PC-3 (cell line): ENCODE results near the gene IL1RAPL2. TPM values are rescaled to one million over a fixed set of nuclear protein-coding genes. Genes with fewer than 3 reads are reported as not detected.

Experiments
- ATAC-seq: fragments of 200-7000 bp; cut with Tn5 transposase; 2 replicates; pipeline ENCODE4 v1.9.1; 2020; ENCODE audit warnings: mild to moderate bottlenecking, moderate library complexity
- BruUV-seq: library from RNA; stranded (reverse); fragments of 400-500 nt; replicated peaks from 2 replicates; lab custom pipeline; 2021; lab: Mats Ljungman, UMichigan
- CTCF ChIA-PET: fragments of 300-600 bp; sonication (Branson Sonifier 250); formaldehyde crosslinking; loops from one replicate; lab custom pipeline; 2022; ENCODE audit warnings: antibody characterized with exemption; lab: Charles Lee
- POLR2A ChIA-PET: fragments of 300-600 bp; sonication (Branson Sonifier 250); formaldehyde crosslinking; loops from one replicate; lab custom pipeline; 2022; ENCODE audit warnings: antibody characterized with exemption; ENCODE audit not compliant: unreplicated experiment; lab: Charles Lee
- DNase-seq: peaks from one replicate; pipeline ENCODE4 v3.0.0-alpha.2; 2015
- H2AFZ ChIP-seq: fragments of 300-600 bp; sonication (generic); 2 replicates; pipeline ENCODE4 v1.6.0; 2016; ENCODE audit warnings: antibody characterized with exemption, low read length
- H3F3A ChIP-seq: fragments of 300-600 bp; sonication (generic); one replicate; pipeline ENCODE4 v1.6.0; 2017; ENCODE audit warnings: antibody characterized with exemption, low read length, control low read depth, mild to moderate bottlenecking; ENCODE audit not compliant: unreplicated experiment
- H3K27ac ChIP-seq: fragments of 300-600 bp; sonication (generic); 2 replicates; pipeline ENCODE4 v1.5.1; 2016; ENCODE audit warnings: mild to moderate bottlenecking, low read length
- H3K27me3 ChIP-seq: fragments of 300-600 bp; sonication (generic); 2 replicates; pipeline ENCODE4 v1.6.1; 2016; ENCODE audit warnings: low read length, mixed read lengths
- H3K36me3 ChIP-seq: fragments of 300-600 bp; sonication (generic); 2 replicates; pipeline ENCODE4 v1.6.1; 2016; ENCODE audit warnings: low read depth, mixed run types, low read length, mixed read lengths
- H3K4me1 ChIP-seq: fragments of 300-600 bp; sonication (generic); 2 replicates; pipeline ENCODE4 v1.5.1; 2016; ENCODE audit warnings: low read length; ENCODE audit not compliant: insufficient read depth
- H3K4me2 ChIP-seq: fragments of 300-600 bp; sonication (generic); 2 replicates; pipeline ENCODE4 v1.6.0; 2016; ENCODE audit warnings: low read length
- H3K4me3 ChIP-seq: fragments of 300-600 bp; sonication (generic); 2 replicates; pipeline ENCODE4 v1.5.1; 2016; ENCODE audit warnings: mild to moderate bottlenecking, low read length, mixed read lengths
- H3K79me2 ChIP-seq: fragments of 300-600 bp; sonication (generic); 2 replicates; pipeline ENCODE4 v1.6.1; 2017; ENCODE audit warnings: low read length, mixed read lengths
- H3K9ac ChIP-seq: fragments of 300-600 bp; sonication (generic); 2 replicates; pipeline ENCODE4 v1.6.0; 2016; ENCODE audit warnings: mild to moderate bottlenecking, low read length
- H3K9me2 ChIP-seq: fragments of 300-600 bp; sonication (generic); replicated peaks from 2 replicates; pipeline ENCODE4 v1.6.1; 2016; ENCODE audit warnings: mixed run types, low read length, mixed read lengths
- H3K9me3 ChIP-seq: fragments of 300-600 bp; sonication (generic); 2 replicates; pipeline ENCODE4 v1.6.1; 2016; ENCODE audit warnings: low read length, mixed read lengths
- H4K20me1 ChIP-seq: fragments of 300-600 bp; sonication (generic); 2 replicates; pipeline ENCODE4 v1.6.1; 2016; ENCODE audit warnings: low read length, mixed read lengths
- EZH2 ChIP-seq: fragments of 300-600 bp; sonication (generic); IDR thresholded peaks from one replicate; pipeline ENCODE4 v1.6.1; 2017; ENCODE audit warnings: antibody characterized with exemption, mild to moderate bottlenecking, low read length; ENCODE audit not compliant: unreplicated experiment
- EZH2phosphoT487 ChIP-seq: fragments of 300-600 bp; sonication (generic); IDR thresholded peaks from 2 replicates; pipeline ENCODE4 v1.6.1; 2018; ENCODE audit warnings: mild to moderate bottlenecking, antibody characterized with exemption, low read length, borderline replicate concordance
- intact Hi-C: fragments of 100-400 bp; cut with micrococcal nuclease; formaldehyde crosslinking; loops from 2 replicates; pipeline ENCODE4 v1.9.0; 2023
- total RNA-seq: library from RNA; depleted of rRNA; stranded (reverse); fragments of >200 nt; gene quantifications from 2 replicates; pipeline ENCODE4 v1.2.3, GENCODE V29; 2014
- TF ChIP-seq, protein P1 (sequence below): fragments of 300-600 bp; sonication (generic); conservative IDR thresholded peaks from 2 replicates; pipeline ENCODE4 v1.5.1; 2017; ENCODE audit warnings: antibody characterized with exemption, low read depth, mild to moderate bottlenecking, low read length

IL1RAPL2 gene
- total RNA-seq, 1 experiment from 2014 or later: 0.62 TPM

DNA sequence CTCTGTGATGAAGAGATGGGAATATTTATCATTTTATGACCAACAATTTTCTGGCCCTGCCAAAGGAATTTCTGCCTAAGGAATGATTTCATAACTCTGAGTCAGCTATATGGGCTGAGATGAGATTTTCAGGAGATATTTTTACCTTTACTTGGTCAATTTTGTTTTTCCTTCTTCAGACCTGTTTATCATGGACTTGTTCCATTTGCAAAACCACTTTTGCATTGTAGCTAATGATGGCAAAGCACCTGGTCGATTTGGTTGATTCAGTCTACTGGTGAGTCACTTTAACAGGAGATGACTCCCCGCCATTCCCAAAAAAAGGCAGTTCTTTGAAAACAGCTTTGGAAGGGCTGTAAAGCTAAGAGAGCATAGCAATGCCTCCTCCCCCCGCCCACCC lies 601.2 kb downstream of the IL1RAPL2 start:
- Histone ChIP-seq H3K27me3 (no peaks in the 10 kb centered on the region), H3K27ac (peak overlapping the region; percentile 49), H2AFZ (no peak overlapping the region), H3K4me3 (no peak overlapping the region), H3F3A (no peaks in the 10 kb centered on the region), H3K9me3 (no peaks in the 10 kb centered on the region), H3K4me1 (peaks cover 23% of the 10 kb centered on the region), H3K9me2 (no peaks in the 10 kb centered on the region), H4K20me1 (no peaks in the 10 kb centered on the region), H3K36me3 (no peaks in the 10 kb centered on the region), H3K9ac (no peak overlapping the region), H3K4me2 (no peak overlapping the region), H3K79me2 (no peaks in the 10 kb centered on the region)
- ATAC-seq (peak; percentile 89), DNase-seq (peak; percentile 88)
- BruUV-seq: no TSS peak
- TF ChIP-seq EZH2phosphoT487 (no peak), EZH2 (no peak)
- TF ChIP-seq, protein P1, sequence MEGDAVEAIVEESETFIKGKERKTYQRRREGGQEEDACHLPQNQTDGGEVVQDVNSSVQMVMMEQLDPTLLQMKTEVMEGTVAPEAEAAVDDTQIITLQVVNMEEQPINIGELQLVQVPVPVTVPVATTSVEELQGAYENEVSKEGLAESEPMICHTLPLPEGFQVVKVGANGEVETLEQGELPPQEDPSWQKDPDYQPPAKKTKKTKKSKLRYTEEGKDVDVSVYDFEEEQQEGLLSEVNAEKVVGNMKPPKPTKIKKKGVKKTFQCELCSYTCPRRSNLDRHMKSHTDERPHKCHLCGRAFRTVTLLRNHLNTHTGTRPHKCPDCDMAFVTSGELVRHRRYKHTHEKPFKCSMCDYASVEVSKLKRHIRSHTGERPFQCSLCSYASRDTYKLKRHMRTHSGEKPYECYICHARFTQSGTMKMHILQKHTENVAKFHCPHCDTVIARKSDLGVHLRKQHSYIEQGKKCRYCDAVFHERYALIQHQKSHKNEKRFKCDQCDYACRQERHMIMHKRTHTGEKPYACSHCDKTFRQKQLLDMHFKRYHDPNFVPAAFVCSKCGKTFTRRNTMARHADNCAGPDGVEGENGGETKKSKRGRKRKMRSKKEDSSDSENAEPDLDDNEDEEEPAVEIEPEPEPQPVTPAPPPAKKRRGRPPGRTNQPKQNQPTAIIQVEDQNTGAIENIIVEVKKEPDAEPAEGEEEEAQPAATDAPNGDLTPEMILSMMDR: no peak
- intact Hi-C loops: no loop called here
- ChIA-PET CTCF (no interaction called here), POLR2A (no interaction called here)

DNA sequence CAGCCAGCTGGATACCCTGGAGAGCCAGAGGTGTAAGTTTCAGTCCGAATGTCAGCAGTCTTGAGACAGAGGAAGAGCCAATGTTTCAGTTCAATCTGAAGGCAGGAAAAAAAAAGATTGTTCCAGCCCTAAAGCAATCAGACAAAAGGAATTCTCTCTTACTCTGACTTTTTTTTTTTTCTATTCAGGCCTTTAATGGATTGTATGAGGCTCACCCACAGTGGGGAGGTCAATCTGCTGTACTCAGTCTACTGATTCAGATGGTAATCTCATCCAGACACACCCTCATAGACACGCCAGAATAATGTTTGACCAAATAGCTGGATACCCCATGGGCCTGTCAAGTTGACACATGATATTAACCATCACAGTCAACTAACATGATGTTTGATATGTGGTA lies 602.6 kb downstream of the IL1RAPL2 start:
- Histone ChIP-seq H3K27me3 (no peaks in the 10 kb centered on the region), H3K9me3 (no peaks in the 10 kb centered on the region), H4K20me1 (no peaks in the 10 kb centered on the region), H3K9me2 (no peaks in the 10 kb centered on the region), H3K4me1 (peaks cover 27% of the 10 kb centered on the region), H3K36me3 (no peaks in the 10 kb centered on the region), H3F3A (no peaks in the 10 kb centered on the region), H3K4me2 (no peak overlapping the region), H3K27ac (no peak overlapping the region; the same call in 1 of the 2 replicates), H3K79me2 (no peaks in the 10 kb centered on the region), H3K4me3 (no peak overlapping the region), H2AFZ (no peak overlapping the region), H3K9ac (no peak overlapping the region)
- no peak for ATAC-seq
- TF ChIP-seq EZH2phosphoT487: no peak
- no peak for TF ChIP-seq EZH2
- TF ChIP-seq, protein P1: no peak
- no TSS peak for BruUV-seq
- CTCF ChIA-PET: no interaction called here
- POLR2A ChIA-PET: no interaction called here
- intact Hi-C loops: no loop called here
- peak; percentile 34 for DNase-seq

DNA sequence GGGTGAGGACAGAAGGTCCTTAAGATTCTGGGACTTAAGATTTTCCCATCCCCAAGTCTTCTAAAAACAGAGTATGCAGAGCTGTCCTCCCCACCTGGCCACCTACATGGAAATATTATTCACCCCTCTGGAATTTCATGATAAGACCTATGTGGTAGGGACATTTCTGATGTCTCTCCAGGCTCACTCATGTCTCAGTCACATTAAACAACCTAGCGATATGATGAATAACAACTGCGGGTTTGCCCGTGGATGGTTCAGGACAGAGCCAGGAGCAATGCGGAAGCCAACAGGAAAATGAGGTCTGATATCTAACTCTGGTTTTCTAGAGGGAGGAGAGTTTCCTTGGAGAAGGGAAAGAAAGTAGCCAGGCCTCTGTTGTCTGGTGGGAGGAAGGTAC lies 607.1 kb downstream of the IL1RAPL2 start:
- Histone ChIP-seq H3K4me3 (no peak overlapping the region), H3K4me1 (peaks cover 11% of the 10 kb centered on the region), H3K4me2 (no peak overlapping the region), H3F3A (no peaks in the 10 kb centered on the region), H3K27me3 (no peaks in the 10 kb centered on the region), H3K79me2 (no peaks in the 10 kb centered on the region), H3K36me3 (no peaks in the 10 kb centered on the region), H3K9me3 (no peaks in the 10 kb centered on the region), H4K20me1 (no peaks in the 10 kb centered on the region), H2AFZ (0 out of 2 replicates have a peak overlapping the region, but pooled peaks have one; percentile 10), H3K27ac (no peak overlapping the region), H3K9me2 (no peaks in the 10 kb centered on the region), H3K9ac (no peak overlapping the region)
- intact Hi-C loops: no loop called here
- ATAC-seq (peak; percentile 76), DNase-seq (peak; percentile 71)
- ChIA-PET POLR2A (no interaction called here), CTCF (no interaction called here)
- no TSS peak for BruUV-seq
- TF ChIP-seq EZH2 (no peak), EZH2phosphoT487 (no peak)
- TF ChIP-seq, protein P1: no peak
